Astrocyte of the cerebellum (primary cell): Measurements from ENCODE around the gene OR10W1.

ENCODE experiments used
- DNase-seq: peaks from one replicate; pipeline ENCODE4 v3.0.0-alpha.2; 2011; ENCODE audit warnings: low read depth
- H3K4me3 ChIP-seq: 2 replicates; pipeline ENCODE4 v1.5.1; 2011; ENCODE audit warnings: mild to moderate bottlenecking, low read depth, low read length, moderate library complexity
- in situ Hi-C: cut with HindIII; loops from 2 replicates; pipeline ENCODE4 v1.10.0; 2017; ENCODE audit warnings: low sequenced_read_pairs
- TF ChIP-seq, protein P1 (sequence below): IDR thresholded peaks from 2 replicates; pipeline ENCODE4 v1.5.1; 2012; ENCODE audit warnings: low read length, low read depth, moderate library complexity, mild to moderate bottlenecking; ENCODE audit errors: missing control alignments

Gene OR10W1

DNA sequence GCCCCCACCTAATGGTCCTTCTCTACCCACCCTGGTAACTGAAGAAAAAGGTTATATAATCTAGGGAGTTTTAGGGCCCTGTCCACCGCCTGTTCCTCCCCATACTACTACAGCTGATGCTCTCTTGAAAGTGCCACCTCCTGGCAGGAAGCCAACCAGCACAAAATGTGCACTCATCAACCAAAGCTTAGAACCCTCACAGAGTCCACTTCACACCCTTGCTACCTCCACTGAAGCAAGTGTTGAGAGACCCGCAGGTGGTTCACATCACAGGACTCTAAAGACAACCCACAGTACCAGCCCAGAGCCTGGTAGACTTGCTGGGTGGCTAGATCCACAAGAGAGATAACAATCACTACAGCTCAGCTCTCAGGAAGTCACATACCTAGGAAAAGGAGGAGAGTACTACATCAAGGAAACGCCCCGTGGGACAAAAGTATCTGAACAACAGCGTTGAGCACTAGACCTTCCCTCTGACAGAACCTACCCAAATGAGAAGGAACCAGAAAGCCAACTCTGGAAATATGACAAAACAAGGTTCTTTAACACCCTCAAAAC lies 17.5 kb upstream of the OR10W1 start:
- no peak overlapping the region for H3K4me3 ChIP-seq
- TF ChIP-seq, protein P1, sequence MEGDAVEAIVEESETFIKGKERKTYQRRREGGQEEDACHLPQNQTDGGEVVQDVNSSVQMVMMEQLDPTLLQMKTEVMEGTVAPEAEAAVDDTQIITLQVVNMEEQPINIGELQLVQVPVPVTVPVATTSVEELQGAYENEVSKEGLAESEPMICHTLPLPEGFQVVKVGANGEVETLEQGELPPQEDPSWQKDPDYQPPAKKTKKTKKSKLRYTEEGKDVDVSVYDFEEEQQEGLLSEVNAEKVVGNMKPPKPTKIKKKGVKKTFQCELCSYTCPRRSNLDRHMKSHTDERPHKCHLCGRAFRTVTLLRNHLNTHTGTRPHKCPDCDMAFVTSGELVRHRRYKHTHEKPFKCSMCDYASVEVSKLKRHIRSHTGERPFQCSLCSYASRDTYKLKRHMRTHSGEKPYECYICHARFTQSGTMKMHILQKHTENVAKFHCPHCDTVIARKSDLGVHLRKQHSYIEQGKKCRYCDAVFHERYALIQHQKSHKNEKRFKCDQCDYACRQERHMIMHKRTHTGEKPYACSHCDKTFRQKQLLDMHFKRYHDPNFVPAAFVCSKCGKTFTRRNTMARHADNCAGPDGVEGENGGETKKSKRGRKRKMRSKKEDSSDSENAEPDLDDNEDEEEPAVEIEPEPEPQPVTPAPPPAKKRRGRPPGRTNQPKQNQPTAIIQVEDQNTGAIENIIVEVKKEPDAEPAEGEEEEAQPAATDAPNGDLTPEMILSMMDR: no peak
- no peak for DNase-seq
- in situ Hi-C loops: no loop called here

DNA sequence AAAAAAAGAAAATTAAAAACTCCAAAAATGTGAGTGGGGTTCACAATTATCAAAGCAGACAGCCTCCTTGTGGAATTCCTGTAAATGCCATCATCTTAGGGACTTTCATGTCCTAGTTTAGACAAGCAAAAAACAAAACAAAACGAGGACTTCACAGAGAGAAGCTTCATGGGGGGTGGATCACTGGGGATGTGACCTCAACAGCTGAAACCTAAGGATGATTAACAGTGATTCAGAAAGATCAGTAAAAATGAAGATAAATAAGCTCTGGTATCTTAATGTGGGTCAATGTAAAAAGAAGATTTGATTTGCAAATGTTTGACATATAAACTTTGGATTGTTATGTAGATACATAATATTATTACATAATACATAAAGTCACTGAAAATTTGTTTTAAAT lies 8.1 kb upstream of the OR10W1 start:
- no peak overlapping the region for H3K4me3 ChIP-seq
- in situ Hi-C loops: no loop called here
- TF ChIP-seq, protein P1: no peak
- DNase-seq: no peak

GRCh38 chr11:58275002-58275401 lies 6.9 kb upstream of the OR10W1 start:
- no peak for DNase-seq
- no peak overlapping the region for H3K4me3 ChIP-seq
- in situ Hi-C loops: no loop called here
- TF ChIP-seq, protein P1: no peak

DNA sequence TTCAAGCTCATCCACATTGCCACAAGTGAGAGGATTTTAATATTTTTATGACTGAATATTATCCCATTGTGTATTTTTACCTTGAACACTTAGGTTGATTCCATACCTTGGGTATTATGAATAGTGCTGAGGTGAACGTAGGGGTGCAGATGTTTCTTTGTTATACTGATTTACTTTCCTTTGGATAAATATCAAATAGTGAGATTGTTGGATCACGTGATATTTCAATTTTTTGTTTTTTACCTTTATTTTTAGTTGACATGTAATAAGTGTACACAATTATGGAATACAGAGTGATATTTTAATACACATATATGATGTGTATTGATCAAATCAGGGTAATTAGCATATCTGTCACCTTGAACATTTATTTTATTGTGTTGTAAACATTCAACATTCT lies 8.1 kb downstream of the OR10W1 start:
- TF ChIP-seq, protein P1: no peak
- H3K4me3 ChIP-seq: no peak overlapping the region
- in situ Hi-C loops: no loop called here
- DNase-seq: no peak

DNA sequence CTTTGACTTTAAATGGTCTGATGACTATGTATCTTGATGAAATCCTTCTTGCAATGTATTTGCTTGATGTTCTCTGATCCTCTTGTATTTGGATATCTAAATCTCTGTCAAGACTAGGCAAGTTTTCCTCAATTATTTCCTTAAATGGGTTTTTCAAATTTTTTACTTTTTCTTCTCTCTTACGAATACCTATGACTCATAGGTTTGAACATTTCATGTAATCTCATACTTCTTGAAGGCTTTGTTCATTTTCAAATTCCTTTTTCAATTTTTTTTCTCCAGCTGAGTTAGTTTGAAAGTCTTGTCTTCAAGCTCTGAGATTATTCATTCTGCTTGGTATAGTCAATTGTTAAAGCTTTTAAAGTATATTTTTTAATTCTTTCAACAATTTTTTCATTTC lies 13.1 kb downstream of the OR10W1 start:
- in situ Hi-C loops: no loop called here
- TF ChIP-seq, protein P1: no peak
- H3K4me3 ChIP-seq: no peak overlapping the region
- DNase-seq: no peak

GRCh38 chr11:58243954-58244353 lies 24.1 kb downstream of the OR10W1 start:
- TF ChIP-seq, protein P1: no peak
- no peak overlapping the region for H3K4me3 ChIP-seq
- no peak for DNase-seq
- in situ Hi-C loops: no loop called here
